HG03159 (cell line): ENCODE results near the gene CYTL1.
"Not testable (repeated sequence)": the region's sequence is repeated elsewhere in the genome, so short reads cannot be mapped to it uniquely, and the experiment has no call there.

Source experiments
- ATAC-seq: cut with Tn5 transposase; IDR thresholded peaks from one replicate; pipeline ENCODE4 v1.9.1; 2021; ENCODE audit warnings: mild to moderate bottlenecking, moderate library complexity; ENCODE audit not compliant: unreplicated experiment

CYTL1 gene

DNA sequence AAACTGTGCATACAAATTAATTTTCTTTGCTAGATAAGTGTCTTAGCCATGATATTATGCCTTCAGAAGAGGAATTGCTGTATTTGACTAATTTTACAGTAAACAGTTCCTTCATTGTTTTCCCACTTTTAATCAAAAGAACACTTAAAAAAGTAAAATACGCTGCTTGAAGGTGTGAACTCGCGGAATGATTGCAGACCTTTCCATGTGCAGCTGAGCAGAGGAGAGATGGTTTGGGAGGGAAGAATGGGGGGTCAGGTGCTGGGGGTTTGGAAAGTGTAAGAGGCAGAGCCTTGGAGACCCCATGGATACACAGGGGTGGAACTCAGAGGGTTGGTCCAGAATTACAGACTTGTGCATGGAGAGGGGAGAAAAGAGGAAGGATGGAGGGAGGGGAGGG, 15.3 kb downstream of the CYTL1 start:
- ATAC-seq = no peak

GRCh38 chr4:5003372-5003857, 15.8 kb downstream of the CYTL1 start:
- ATAC-seq = no peak

DNA sequence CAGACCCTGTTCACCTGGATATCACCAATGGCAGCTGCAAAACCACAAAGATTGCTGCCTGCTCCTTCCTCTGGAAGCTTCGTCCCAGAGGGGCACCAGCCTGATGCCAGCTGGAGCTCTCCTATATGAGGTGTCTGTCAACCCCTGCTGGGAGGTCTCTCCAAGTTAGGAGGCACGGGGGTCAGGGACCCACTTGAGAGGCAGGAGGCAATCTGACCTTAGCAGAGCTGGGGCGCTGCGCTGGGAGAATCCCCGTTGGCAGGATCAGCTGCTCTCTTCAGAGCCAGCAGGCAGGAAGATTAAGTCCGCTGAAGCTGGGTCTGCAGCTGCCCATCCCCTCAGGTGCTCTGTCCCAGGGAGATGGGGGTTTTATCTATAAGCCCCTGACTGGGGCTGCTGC, 17.6 kb downstream of the CYTL1 start:
- not testable (repeated sequence) for ATAC-seq

GRCh38 chr4:4996935-4997334, 22.3 kb downstream of the CYTL1 start:
- ATAC-seq = not testable (repeated sequence)

- no peak for ATAC-seq
Measured at GRCh38 chr4:4995908-4996265, 23.4 kb downstream of the CYTL1 start.

DNA sequence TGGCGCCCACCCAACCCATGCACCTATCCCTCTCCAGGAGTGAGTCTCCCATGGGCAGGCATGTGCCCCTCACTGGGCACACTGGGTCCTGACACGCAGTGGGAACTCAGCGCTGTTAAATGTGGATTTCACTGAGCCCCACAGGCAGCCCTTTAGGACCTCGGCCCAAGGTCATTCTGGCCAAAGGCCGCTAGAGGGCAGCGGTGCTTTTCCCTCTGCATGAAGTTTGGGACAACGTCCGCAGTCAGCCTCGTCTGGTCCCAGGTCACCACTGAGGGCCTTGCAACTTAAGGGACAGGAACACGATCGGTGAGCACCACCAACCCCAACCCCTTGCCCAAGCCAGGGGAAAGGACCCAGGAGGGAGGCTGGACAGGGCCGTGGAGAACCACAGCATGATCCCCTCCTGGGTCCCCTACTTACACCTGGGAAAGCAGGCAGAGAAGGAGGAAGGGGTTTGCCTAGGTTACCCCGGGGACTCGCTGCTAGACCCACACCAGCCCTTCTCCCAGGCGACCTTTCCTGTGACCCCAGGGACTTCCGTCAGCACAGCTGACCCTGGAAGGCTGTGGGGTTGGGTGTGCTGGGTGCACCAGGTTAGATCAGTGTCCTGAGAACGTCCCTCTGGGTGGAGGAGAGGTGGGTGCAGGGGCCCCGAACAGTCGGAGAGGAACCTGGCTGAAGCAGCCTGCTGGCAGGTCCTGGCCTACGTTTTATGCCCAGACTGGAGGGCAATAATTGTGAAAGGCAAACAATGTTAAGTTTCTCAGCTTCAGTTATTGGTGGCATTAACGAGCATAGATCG, 24.0 kb downstream of the CYTL1 start:
- ATAC-seq = peak; percentile 85

GRCh38 chr4:4994312-4995097, 24.8 kb downstream of the CYTL1 start:
- no peak for ATAC-seq

GRCh38 chr4:4992833-4993232, 26.4 kb downstream of the CYTL1 start:
- no peak for ATAC-seq

DNA sequence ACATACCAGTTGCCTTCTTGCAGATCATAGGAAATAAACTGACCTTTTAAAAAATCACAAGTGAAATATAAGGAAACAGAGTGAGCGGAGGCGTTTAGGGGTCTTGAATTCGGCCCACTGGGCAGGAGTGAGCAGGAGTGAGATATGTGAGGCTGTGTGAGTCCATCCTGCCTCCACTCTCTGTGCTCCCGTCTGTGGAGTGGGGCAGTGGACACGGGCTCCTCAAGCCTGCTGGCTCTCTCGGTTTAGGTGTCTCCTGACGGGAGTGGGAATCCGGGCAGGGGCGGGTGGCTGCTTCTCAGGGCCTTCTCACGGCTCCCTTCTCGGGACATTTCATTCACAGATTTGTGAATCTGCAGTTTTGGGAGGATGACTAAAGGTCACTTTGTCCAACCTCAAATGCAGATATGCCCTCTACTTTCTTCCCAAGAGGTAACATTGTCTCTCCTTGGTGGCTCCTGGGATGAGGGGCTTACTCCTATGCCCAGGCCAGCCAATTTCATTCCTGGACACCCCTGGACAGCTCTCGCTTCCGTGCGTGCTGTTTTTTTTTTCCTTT, 27.6 kb downstream of the CYTL1 start:
- ATAC-seq = no peak

- ATAC-seq = no peak
Measured at GRCh38 chr4:4990857-4991540, 28.3 kb downstream of the CYTL1 start.

- ATAC-seq = no peak
Measured at GRCh38 chr4:4990329-4990728, 28.9 kb downstream of the CYTL1 start.

DNA sequence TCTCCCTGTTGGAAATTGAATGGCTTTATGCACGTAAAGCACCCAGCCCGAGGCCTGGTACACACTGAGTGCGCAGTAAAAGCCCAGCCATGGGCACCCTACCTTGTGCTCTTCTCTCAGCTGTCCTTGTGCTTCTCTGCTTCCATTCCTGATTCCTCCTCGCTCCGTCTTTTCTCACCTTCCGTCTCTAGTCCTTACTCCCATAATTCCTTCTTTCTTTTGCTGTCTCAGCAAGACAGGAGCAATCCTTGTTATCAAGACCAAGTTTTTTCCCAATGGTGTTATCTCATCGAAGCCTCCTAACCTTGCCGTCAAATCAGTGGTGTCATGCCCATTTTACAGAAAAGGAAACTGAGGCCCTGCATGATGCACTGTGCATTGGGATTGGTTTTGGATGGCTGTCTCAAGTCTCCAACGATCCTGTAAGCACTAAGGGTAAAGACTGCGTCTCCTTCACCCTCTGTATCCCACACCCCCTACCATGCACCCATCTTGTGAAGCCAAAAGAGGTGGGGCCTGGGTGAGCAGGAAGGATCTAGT, 30.1 kb downstream of the CYTL1 start:
- no peak for ATAC-seq

DNA sequence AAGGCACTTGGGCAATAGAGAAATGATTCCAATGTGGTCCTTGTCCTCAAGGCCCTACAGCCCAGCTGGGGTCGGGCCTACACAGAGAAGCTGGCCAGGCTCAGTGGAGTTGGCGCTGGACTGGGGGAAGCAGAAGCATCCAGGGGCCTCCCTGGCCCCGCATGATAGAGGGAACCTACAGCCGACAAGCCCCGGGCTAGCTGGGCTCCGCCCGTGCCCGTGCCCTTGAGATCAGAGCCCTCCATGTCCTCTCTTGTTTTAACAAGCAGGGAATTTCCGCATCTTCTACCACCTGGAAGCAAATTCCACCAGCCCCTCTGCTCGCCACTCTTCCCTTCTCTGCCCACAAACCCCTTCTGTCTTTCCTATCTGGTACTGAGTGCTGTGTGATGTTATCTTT, 31.6 kb downstream of the CYTL1 start:
- no peak for ATAC-seq

- ATAC-seq = no peak
Measured at GRCh38 chr4:4986841-4987240, 32.4 kb downstream of the CYTL1 start.

- no peak for ATAC-seq
Measured at GRCh38 chr4:4985844-4986243, 33.4 kb downstream of the CYTL1 start.

GRCh38 chr4:4985036-4985435, 34.2 kb downstream of the CYTL1 start:
- no peak for ATAC-seq

- ATAC-seq = no peak
Measured at GRCh38 chr4:4984186-4984585, 35.1 kb downstream of the CYTL1 start.

GRCh38 chr4:4981827-4982226, 37.4 kb downstream of the CYTL1 start:
- ATAC-seq = no peak

DNA sequence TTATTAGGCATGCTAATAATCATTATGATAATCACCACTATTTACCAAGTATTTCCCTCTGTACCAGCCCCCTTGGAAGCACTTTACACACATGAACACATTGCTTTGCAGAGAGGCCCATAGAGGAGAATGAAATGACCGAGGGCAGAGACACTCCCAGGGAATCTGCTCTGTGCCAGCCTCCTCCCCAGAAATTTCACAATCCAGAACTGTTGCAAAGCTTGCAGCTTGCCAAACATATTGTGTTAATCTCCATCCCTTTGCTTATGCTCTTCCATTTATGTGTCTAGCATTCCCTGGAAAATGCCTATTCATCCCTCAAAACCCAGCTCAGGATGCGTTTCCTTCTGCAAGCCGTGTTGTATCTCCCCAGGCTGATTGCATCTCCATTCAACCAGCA, 37.8 kb downstream of the CYTL1 start:
- ATAC-seq = no peak

GRCh38 chr4:4980621-4981230, 38.5 kb downstream of the CYTL1 start:
- no peak for ATAC-seq

DNA sequence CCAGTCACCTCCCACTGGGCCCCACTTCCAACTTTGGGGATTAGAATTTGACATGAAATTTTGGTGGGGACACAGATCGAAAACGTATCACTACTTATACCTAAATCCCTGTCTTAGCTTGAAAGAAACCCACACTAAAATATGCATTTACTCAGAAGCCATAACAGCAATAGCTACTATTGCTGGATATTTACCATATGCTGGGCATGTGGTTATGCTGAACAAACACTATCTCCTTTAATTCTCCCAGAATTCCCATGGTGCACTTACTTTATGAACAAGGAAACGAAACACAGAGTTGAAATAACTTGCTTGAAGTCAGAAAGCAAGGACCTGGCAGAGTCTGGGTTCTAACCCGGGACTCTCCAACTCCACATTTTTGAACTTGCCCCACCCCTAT, 39.3 kb downstream of the CYTL1 start:
- ATAC-seq = no peak
